Measurements from ENCODE around the gene COQ5.

DNA sequence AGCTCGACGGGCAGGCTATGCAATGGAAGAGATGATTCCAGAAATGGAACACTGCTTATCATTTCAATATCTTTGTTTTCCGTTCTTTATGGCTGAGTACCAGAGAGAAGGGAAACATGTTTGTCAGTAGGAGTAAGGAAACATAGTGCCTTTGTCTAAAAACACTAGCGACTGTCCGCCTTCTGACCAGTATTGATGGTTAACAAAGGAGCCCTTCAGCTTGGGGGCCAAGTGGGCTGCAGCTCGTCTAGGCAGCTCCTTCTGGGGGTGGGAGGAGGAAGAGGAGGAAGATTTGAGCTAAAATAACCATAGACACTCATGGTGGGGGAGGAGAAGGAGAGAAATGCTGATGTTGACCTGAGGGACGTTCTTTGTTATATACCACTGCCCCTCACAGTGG lies 15.0 kb downstream of the COQ5 start:
- TF ChIP-seq, protein P1, sequence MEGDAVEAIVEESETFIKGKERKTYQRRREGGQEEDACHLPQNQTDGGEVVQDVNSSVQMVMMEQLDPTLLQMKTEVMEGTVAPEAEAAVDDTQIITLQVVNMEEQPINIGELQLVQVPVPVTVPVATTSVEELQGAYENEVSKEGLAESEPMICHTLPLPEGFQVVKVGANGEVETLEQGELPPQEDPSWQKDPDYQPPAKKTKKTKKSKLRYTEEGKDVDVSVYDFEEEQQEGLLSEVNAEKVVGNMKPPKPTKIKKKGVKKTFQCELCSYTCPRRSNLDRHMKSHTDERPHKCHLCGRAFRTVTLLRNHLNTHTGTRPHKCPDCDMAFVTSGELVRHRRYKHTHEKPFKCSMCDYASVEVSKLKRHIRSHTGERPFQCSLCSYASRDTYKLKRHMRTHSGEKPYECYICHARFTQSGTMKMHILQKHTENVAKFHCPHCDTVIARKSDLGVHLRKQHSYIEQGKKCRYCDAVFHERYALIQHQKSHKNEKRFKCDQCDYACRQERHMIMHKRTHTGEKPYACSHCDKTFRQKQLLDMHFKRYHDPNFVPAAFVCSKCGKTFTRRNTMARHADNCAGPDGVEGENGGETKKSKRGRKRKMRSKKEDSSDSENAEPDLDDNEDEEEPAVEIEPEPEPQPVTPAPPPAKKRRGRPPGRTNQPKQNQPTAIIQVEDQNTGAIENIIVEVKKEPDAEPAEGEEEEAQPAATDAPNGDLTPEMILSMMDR (conservative IDR thresholded peaks at IDR 0.05; ENCODE audit: low read depth, low read length) = no peak
- no peak for TF ChIP-seq EZH2phosphoT487 (IDR thresholded peaks at IDR 0.05; ENCODE audit: borderline replicate concordance, low read length)

Measured in PC-3 (cell line).